ENCODE measurements around the gene GOT2.

GRCh38 chr16:58768145-58768544 is 34.0 kb upstream of the GOT2 start:
- TF ChIP-seq EZH2 (IDR thresholded peaks at IDR 0.05; ENCODE audit: insufficient read depth, poor library complexity, severe bottlenecking) (no peak), EZH2phosphoT487 (IDR thresholded peaks at IDR 0.05; ENCODE audit: insufficient read depth, low read depth) (no peak)

All from GM23248 (cell line).